Right atrium auricular region (tissue), 2 donors: ENCODE measurements around the gene ZBTB5. TPM values are rescaled to one million over a fixed set of nuclear protein-coding genes. Genes with fewer than 3 reads are reported as not detected.

Experiments
- DNase-seq: peaks from one replicate; pipeline ENCODE4 v3.0.0-alpha.2; 2019; ENCODE audit warnings: low spot score
- H3K27ac ChIP-seq, 2 donors: fragments of 200-600 bp; sonication (generic); 1 replicate in 1 of 2; 2 replicates in 1 of 2; pipeline ENCODE4 v1.5.1; 2016 to 2019
- H3K27me3 ChIP-seq, 2 donors: fragments of 200-600 bp; sonication (generic); one replicate each; pipeline versions ENCODE4 v1.5.1 to v1.6.0; 2017 to 2019
- H3K36me3 ChIP-seq: fragments of 200-600 bp; sonication (generic); one replicate; pipeline ENCODE4 v1.5.1; 2016
- H3K4me1 ChIP-seq, 2 donors: fragments of 200-600 bp; sonication (generic); one replicate each; pipeline versions ENCODE4 v1.5.1 to v1.6.0; 2017 to 2019
- H3K4me3 ChIP-seq, 2 donors: fragments of 200-600 bp; sonication (generic); 1 replicate in 1 of 2; 2 replicates in 1 of 2; pipeline ENCODE4 v1.5.1; 2017 to 2019; ENCODE audit warnings: mild to moderate bottlenecking in 1 of 2, moderate library complexity in 1 of 2
- H3K9me3 ChIP-seq, 2 donors: fragments of 200-600 bp; sonication (generic); one replicate each; pipeline ENCODE4 v1.5.1; 2019
- CTCF ChIP-seq, 2 donors: fragments of 200-600 bp; sonication (generic); IDR thresholded peaks; one replicate each; pipeline ENCODE4 v1.5.1; 2019; ENCODE audit warnings: antibody characterized with exemption in 2 of 2
- total RNA-seq, 2 donors: library from RNA; depleted of rRNA; stranded (reverse); fragments of >200 nt; gene quantifications; one replicate each; pipeline ENCODE4 v1.1.0, GENCODE V29; 2016

Gene ZBTB5
- total RNA-seq, 2 donors from 2014 or later = 4.9 to 9.9 TPM

GRCh38 chr9:37410354-37410861 is 54.8 kb downstream of the ZBTB5 start:
- H3K9me3 ChIP-seq = no peaks in the 10 kb centered on the region
- no peak overlapping the region for H3K4me3 ChIP-seq
- no peak for TF ChIP-seq CTCF (IDR thresholded peaks at IDR 0.05)
- H3K36me3 ChIP-seq = no peaks in the 10 kb centered on the region
- DNase-seq = no peak
- no peak overlapping the region for H3K27ac ChIP-seq
- peaks cover 0 to 14% of the 10 kb centered on the region in 2 donors for H3K4me1 ChIP-seq
- no peaks in the 10 kb centered on the region for H3K27me3 ChIP-seq

GRCh38 chr9:37408933-37409710 is 56.1 kb downstream of the ZBTB5 start:
- no peak overlapping the region for H3K4me3 ChIP-seq
- no peak for DNase-seq
- H3K27me3 ChIP-seq = no peaks in the 10 kb centered on the region
- no peaks in the 10 kb centered on the region for H3K36me3 ChIP-seq
- H3K27ac ChIP-seq = no peak overlapping the region
- H3K9me3 ChIP-seq = no peaks in the 10 kb centered on the region
- H3K4me1 ChIP-seq = peaks cover 0 to 11% of the 10 kb centered on the region in 2 donors
- no peak for TF ChIP-seq CTCF (IDR thresholded peaks at IDR 0.05)

GRCh38 chr9:37407468-37407867 is 57.8 kb downstream of the ZBTB5 start:
- no peaks in the 10 kb centered on the region for H3K27me3 ChIP-seq
- DNase-seq = no peak
- no peak for TF ChIP-seq CTCF (IDR thresholded peaks at IDR 0.05)
- peaks cover 0 to 4% of the 10 kb centered on the region in 2 donors for H3K4me1 ChIP-seq
- H3K4me3 ChIP-seq = no peak overlapping the region
- no peaks in the 10 kb centered on the region for H3K36me3 ChIP-seq
- H3K9me3 ChIP-seq = no peaks in the 10 kb centered on the region
- no peak overlapping the region for H3K27ac ChIP-seq

DNA sequence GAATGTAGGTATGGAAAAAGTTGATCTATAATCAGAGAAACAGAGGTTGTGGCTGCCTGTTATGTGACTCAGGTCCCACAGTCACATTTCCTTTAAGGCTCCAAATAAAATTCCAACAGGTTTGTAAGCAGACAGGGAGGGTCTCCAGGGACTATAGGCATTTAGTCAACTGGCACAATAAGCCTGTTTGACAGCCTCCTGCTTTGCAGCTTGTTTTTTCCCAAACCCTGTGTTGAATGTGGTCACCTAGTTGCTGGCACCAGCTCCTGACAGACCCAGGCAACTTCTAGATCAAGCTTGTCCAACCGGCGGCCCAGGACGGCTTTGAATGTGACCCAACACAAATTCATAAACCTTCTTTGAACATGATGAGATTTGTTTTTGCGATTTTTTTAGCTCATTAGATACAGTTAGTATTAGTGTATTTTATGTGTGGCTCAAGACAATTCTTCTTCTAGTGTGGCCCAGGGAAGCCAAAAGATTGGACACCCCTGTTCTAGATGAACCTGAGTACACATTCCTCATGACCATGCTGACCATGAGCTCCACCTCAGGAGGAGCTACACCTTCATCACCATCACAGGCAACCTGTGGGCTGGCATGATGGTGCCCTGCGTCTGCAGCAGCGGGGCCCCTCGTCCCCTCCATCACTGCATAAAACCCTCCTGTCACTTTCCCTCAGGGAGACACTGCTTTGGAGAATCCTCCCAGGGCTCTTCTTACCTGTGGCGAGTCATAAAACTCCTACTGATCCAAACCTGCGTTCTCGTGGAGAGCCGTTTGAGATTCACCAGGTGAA is 58.4 kb downstream of the ZBTB5 start:
- no peak overlapping the region for H3K4me3 ChIP-seq
- TF ChIP-seq CTCF (IDR thresholded peaks at IDR 0.05) = no peak
- no peaks in the 10 kb centered on the region for H3K36me3 ChIP-seq
- no peak overlapping the region for H3K27ac ChIP-seq
- H3K27me3 ChIP-seq = no peaks in the 10 kb centered on the region
- peaks cover 0 to 4% of the 10 kb centered on the region in 2 donors for H3K4me1 ChIP-seq
- no peaks in the 10 kb centered on the region for H3K9me3 ChIP-seq
- DNase-seq = no peak

DNA sequence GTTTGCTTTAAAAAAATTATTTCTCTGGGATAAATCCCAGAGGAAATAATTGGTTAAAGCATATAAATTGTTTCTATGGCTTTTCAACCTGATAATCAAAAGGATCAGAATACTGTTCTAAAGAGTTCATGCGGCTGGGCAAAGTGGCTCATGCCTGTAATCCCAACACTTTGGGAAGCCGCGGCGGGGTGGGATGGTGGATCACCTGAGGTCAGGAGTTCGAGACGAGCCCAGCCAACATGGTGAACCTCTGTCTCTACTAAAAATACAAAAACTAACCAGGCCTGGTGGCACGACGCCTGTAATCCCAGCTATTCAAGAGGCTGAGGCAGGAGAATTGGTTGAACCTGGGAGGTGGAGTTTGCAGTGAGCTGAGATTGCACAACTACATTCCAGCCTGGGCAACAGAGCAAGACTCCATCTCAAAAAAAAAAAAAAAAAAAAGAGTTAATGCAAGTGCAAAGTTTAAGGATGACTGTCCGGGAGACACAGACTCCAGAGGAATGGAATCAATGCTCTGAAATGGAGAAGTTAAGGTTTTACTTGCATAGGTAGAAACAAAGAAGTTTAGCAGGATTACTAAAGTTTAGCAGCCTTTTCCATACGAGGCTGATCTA is 59.4 kb downstream of the ZBTB5 start:
- Histone ChIP-seq H3K9me3 (no peaks in the 10 kb centered on the region), H3K4me3 (no peak overlapping the region), H3K27me3 (no peaks in the 10 kb centered on the region), H3K36me3 (no peaks in the 10 kb centered on the region), H3K4me1 (peaks cover 0 to 4% of the 10 kb centered on the region in 2 donors), H3K27ac (peak overlapping the region; percentile 4 to 40)
- no peak for DNase-seq
- TF ChIP-seq CTCF (IDR thresholded peaks at IDR 0.05) = no peak
